Measurements from ENCODE around the gene ITGB2. TPM values are rescaled to one million over a fixed set of nuclear protein-coding genes. Genes with fewer than 3 reads are reported as not detected.

The ITGB2 gene
- polyA plus RNA-seq, 4 donors, result 7.3 to 18.8 (median 13.6) TPM

DNA sequence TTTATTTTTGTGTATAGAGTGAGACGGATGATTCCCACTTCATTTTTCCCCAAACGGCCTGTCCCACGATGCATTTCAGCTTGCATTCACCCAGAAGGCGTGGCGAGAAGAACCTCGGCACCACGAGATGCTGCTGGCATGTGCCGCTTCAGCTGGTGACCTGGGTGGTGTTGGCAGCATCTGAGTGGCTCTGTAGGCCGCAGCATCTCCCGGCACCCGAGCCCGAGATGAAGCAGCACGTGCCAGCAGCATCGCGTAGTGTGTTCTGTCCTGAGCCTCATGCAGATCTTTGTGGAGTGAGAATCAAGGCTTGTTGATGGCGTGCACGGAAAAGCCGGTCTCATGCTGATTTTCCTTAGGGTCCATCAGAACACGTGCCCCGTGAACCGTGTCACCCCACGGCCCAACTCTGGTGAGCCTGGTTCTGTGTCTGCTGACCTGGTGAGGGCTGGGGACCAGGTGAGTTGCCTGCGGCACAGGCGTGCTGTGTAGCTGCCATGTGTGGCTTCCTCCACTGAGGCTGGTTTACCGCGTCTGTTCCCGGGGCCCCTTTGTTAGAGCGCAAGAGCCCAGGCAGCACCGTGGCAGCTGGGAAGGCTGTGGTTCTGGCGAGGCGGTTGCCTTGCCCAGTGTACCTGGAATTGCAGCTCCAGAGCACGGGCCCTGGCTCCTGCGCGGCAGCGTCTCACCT is 35.8 kb upstream of the ITGB2 start:
- DNase-seq (ENCODE audit: low read depth in 4 of 4, low spot score in 3 of 4), result no peak

DNA sequence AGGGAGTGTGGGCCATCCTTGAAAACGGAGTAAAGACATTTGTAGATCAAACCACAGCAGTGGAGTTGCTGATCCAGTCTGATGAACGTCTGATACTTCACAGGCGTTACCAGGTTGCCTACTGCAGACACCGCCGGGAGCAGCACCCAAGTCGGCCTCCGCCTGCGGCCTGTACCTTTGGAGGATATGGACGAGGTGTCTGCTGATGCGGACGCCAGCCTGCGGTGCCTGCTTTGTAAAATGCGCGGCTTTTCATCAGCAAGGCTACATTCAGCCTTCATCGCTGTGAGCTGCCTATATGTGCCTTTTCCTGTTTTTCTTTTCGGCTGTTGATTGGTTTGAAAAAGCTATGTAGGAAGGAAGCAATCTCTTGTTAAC is 35.1 kb upstream of the ITGB2 start:
- DNase-seq (ENCODE audit: low read depth in 4 of 4, low spot score in 3 of 4), result no peak

DNA sequence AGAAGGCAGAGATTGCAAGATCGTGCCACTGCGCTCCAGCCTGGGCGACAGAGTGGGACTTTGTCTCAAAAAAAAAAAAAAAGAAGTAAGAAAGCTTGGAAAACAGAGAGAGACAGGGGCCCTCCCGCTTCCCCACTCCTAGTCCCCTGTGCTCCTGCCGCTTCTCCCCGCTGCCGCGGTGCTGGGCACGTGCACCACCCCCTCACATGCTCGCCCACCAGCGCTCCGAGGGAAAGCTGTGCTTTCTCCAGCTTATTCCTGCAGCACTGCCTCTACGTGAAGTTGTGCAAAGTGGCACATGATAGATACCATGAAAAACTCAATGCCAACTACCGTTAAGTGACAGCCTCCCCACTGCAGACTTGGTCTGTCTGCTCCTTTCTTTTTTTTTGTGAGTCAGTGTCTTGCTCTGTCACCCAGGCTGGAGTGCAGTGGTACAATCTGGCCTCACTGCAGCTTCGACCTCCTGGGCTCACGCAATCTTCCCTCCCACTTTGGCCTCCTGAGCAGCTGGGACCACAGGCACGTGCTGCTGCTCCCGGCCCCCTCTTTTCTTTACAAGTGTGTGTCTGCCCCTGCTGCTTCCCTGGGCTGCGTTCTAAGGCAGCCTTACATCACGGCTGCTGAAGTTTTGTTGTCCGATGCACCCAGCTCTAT is 34.6 kb upstream of the ITGB2 start:
- no peak for DNase-seq (ENCODE audit: low read depth in 4 of 4, low spot score in 3 of 4)

DNA sequence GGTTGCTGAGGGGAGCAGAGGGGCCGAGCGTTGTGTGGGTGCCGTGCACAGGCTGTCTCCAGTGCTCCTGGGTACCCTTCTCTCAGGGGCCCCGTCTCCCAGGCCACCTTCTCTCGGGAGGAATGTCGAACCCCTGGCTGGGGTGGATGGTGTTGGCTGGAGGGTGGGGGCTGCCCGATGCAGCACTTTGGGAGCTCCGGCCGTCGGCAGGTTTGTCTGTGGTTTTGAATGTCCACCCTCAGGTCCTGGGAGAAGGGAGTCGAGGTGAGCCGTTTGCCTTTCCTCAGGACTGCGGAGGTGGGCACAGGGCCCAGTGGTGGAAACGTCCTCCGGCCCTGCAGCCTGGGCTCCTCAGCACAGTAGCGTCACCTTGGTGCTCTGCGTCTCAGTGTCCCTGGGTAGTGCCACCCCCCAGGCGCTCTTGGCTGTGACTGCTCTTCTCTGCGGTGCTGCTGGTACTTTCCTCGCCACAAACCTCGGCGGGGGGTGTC is 33.6 kb upstream of the ITGB2 start:
- no peak for DNase-seq (ENCODE audit: low read depth in 4 of 4, low spot score in 3 of 4)

DNA sequence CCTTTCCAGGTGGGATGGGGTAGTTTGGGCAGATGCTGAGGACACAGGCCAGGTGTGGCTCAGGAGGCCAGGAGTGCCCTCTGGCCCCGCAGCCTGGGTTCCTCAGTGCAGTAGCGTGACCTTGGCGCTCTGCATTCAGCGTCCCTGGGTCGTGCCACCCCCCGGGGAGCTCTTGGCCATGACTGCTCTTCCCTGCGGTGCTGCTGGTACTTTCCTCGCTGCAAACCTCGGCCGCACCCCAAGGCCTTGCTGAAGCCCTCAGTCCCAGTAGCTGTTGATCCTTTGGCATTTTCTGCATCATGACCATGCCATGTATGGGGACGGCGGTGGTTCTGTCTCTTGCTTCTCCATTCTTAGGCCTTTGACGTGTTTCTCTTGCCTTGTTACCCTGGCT is 32.9 kb upstream of the ITGB2 start:
- no peak for DNase-seq (ENCODE audit: low read depth in 4 of 4, low spot score in 3 of 4)

DNA sequence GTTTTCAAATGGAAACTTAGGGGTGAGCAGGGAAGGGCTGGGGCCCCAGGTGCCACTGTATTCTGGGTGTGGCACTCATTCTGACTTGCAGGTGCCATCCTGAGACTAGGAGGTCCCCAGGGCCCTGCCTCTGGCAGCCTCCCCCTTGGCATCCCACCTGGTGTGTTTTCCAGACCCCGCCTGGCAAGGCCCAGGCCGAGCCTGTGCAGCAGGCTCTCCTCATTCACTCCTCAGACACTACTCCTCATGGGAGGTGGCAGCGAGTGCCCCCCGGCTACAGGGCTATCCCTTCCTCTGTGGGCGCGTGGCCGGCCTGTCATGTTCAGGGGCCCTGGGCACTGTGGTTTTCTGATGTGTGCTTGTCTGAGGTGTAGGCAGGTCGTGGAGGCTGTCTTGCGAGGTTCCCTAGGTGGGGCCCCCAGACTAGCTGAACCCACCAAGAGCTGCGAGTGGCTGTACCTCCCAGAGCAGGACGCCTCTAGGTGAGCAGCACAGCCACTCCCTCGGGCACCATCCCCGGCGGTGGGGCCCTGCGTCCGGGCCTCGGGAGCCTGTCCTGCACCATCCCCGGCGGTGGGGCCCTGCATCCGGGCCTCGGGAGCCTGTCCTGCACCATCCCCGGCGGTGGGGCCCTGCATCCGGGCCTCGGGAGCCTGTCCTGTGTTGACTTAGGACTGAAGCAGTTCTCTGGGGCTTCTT is 32.4 kb upstream of the ITGB2 start:
- no peak for DNase-seq (ENCODE audit: low read depth in 4 of 4, low spot score in 3 of 4)

DNA sequence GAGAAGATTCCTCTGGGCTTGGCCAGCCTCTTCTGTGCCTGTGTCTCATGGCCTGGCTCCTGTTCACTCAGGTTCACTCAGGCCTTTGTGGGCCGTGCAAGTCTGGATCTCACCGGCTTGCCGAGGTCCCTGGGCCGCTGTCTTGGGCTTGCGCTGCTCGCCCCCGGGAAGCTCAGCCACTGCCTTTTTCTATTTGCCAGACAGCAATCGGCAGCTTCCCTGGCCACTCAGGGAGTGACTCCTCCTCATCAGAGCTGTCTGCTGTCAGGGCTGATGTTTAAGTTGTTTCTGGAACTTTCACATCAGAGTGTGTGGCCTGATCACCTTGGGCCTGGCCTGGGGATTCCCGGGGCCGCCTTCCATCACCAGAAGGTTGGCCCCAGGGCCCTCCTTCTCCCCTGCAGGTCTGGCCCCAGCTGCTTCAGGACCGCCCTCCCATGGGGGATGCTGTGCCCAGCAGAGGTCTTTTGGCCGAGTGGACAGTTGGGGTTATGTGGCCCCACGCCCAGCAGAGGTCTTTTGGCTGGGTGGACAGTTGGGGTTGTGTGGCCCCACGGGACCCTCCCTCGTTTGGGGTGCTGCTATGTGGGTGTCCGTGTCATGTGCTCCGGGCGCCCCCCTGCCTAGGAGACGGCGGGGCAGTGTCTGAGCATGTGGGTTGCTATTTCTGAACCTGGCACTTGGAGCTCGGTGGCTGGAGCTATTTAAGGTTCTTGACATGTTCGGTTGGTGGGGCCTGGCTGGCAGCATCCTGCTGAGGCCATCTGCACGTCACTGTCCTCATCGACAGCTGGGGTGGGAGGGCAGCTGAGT is 31.6 kb upstream of the ITGB2 start:
- no peak for DNase-seq (ENCODE audit: low read depth in 4 of 4, low spot score in 3 of 4)

DNA sequence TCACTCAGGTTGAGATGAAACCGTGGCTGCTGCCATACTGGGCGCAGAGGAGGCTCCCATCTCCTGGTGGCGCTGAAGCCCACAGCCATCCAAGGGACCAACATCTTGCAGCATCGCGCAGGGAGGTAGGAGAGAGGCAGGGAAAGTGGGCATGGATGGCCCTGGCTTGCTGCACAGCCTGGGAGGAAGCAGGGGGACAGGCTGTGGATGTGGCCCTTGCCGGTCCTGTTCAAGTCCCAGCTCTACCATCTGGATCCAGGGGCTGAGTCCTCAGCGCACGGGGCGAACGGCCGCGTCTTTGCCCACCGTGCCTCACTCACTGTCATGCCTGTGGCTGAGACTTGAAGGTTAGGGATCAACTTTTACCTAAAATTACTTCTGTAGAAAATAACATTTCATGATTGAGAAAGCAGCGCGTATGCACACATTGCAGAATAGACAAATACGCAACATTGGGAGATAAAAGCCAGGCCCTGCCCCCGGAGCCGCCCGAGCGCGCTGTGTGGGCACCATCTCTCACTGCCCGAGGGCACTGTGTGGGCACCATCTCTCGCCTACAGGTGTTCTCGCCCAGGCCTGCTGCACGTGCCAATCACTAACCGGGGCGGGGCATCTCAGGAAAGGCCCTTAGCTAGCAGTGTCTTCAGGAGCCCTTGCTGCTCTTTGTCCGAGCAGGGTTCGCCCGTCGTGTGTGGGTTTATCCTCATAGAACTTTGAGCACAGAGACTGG is 30.7 kb upstream of the ITGB2 start:
- DNase-seq (ENCODE audit: low read depth in 4 of 4, low spot score in 3 of 4), result no peak

DNA sequence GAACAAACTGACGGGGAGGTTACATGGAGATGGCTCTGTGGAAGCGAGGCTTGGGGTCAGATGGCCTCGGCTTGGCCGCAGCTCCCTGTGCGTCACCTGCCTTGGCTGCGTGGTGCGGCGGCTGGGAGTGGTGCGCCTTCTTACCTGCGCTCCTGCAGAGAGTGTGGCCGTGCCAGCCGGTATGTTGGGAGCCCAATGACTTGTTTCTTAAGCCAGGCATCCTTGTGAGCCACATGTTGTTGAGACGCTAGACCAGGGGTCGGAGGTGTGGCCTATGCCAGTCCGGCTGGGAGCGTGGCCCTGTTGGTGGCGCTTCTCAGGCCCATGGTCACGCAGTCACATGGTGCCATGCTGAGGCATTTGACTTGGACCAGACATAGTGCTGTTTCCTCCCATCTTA is 29.7 kb upstream of the ITGB2 start:
- no peak for DNase-seq (ENCODE audit: low read depth in 4 of 4, low spot score in 3 of 4)

DNA sequence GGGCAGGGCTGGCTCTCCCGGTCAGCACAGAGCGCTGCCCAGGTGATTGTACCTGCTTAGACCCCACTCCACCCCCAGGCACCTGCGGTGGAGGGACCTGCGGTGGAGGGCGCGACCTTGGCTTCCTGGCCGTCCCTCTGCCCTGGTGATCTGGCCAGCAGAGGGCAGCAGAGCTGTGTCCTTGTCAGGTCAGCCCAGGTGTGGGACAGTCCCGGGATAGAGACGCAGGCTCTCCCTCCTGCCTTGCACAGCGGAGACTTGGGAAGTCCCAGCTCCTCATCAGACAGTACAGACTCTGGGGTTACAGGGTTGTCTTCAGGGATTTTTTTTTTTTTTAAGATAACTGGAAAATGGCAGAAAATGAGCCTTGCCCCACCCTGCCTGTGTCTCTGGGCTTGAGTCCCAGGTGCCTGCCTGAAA is 29.1 kb upstream of the ITGB2 start:
- DNase-seq (ENCODE audit: low read depth in 4 of 4, low spot score in 3 of 4), result peak in 2 of 4 donors; percentile 51 to 64

DNA sequence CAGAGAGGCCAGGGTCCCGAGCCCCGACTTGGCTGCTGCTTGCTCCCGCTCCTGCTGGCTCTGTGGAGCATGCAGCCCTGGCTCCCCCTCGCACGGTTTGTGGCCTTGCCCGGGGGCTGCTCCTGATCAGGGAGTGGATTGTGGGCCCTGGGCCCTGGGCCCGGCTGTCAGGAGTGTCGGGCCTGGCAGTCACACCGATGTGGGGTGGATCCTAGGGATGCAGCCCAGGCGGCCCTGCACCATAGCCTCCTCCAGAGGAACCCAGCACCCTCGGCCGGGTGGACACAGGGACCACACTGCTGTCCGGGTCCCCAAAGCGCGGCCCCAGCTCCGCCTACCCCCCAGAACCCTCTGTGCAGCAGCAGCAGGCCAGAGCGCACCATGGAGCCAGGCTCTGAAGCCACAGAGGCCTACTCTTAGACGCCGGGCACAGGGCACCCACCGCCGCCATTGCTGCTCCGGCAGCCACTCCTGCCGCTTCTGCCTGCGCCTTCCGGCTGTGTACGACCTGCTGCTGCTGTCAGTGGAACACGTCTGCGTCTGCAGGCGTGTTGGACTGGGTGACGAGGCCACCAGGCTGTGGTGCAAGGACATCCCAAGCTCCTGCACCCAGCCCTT is 28.6 kb upstream of the ITGB2 start:
- no peak for DNase-seq (ENCODE audit: low read depth in 4 of 4, low spot score in 3 of 4)

DNA sequence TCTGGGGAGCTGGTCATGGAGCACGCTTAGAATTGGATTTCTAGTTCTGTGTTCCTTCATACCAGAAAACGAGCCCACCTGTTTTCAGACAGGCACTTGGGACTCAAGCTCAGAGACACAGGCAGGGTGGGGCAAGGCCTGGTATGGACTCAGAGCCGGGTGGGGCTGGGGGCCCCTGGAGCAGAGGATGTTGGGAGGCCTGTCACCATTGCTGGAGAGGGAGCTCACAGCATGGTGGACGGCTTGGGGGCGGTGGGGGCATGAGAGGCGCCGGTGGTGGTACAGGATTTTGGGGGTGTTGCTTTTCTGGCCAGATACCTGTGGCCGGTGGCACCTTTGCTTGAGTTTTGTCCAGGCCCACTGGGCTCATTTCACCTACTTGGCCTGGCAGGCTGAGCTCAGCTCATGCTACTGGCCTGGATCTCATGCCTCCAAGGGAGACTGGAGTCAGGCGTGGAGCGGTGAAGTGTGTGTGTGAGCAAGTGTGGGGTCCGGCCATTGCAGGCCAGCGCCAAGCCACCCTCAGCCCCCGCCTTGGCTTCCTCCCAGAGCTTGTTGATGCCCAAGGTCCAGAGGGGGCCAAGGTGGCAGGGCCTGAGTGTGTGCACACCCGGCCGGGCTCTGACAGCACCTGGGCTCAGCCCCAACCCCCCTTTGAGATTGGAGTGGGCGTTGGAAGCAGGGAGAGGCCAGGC is 27.9 kb upstream of the ITGB2 start:
- DNase-seq (ENCODE audit: low read depth in 4 of 4, low spot score in 3 of 4), result no peak

DNA sequence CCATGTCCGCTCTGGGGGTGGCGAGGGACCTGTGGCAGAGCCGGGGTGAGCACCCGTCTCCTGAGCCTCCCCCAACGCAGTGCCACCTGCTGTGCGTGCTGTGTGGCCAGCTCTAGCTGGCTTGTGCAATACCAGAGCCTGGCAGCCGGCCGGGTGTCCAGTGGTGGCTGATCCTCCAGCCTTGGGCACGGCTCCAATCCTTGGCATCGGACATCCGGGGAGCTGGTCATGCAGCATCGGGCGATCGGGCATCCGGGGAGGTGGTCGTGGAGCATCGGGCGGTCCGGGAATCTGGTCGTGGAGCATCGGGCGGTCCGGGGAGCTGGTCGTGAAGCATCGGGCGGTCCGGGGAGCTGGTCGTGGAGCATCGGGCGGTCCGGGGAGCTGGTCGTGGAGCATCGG is 27.2 kb upstream of the ITGB2 start:
- no peak for DNase-seq (ENCODE audit: low read depth in 4 of 4, low spot score in 3 of 4)

DNA sequence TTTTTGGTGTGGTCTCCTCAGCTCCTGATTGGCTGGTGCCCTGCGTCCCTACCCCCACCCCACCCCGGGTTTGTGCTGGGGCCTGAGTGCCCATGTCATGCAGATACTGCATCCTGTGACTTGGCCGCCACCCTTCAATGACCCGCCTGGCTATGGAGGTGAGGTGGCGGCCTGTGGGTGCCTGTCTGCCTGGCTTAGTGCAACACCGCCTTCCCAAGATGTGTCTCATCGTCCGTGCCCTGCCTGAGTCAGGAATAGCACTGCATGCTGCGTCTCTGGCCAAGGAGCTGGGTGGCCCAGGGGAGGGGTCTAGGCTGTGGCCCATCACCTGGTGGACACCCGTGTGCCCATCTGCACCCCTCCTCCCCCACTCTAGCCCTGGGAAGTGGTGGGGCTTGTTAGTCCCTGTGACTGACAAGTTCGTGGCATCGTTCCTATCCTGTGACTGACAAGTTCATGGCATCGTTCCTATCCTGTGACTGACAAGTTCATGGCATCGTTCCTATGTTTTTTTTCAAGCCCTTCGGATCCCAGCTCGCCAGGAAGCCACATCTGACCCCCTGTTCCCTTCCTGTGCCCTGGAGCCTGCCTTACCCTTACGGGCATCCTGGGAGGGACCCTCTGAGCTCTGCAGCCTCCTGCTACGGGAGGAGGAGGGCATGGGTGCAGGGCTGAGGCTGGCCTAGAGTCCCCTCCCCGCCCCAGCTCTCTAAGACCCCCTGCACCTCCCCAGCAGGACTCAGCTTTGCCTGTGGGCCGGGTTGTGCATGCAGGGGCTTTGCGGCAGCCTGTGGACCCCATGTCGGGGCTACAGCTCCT is 26.6 kb upstream of the ITGB2 start:
- DNase-seq (ENCODE audit: low read depth in 4 of 4, low spot score in 3 of 4), result no peak

DNA sequence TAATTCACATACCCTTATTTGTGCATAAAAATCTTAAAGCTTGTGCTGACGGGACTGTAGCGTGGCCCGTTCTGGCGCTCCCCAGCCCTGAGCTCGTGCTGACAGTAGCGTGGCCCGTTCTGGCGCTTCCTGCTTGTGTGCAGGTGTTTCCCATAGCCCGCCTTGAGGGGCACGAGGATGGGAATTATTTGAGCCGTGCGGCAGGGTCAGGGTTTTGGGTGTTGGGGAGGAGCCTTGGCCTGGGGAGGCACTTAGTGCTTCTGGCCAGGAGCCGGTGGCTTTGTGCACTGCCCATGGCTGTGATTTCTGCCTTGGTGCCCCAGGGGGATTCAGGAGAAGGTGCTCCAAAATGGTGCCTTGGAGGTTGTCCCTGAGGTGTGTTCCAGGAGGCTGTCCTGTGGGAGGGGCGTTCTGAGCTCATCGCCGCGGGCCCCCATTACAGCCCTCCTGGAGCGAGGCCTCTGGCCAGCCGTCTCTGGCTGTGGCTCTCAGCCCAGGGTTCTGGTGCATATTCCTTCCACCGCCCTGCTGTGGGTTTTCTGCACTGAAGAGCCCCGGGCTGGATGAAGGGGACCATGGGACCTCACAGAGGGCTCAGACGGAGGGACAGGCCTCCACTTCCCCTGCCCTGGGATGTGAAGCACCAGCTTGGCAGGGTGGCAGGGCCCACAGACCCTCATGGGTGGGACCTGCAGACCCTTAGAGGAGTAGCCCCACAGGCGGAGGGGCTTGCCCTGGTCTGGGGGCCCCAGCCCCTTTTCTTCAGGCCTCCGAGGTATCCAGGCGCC is 25.7 kb upstream of the ITGB2 start:
- DNase-seq (ENCODE audit: low read depth in 4 of 4, low spot score in 3 of 4), result no peak

DNA sequence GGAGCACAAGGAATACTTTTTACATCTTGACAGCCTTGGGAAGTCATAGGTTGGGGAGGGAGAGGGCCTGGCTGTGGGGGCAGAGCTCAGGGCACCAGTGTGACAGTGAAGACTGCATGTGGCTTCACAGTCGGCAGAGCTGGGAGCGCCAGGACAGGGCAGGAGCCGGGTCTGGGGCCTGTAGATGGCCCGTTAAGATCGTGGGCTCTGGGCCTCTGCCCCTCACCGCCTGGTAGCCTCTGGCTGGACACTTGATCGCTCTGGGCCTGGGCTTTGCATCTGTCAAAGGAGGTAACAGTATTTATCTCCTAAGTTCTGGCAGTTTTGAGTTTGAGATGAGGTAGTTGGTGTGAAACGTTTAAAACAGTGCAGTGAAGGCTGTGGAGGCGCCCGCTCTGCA is 23.9 kb upstream of the ITGB2 start:
- DNase-seq (ENCODE audit: low read depth in 4 of 4, low spot score in 3 of 4), result no peak

DNA sequence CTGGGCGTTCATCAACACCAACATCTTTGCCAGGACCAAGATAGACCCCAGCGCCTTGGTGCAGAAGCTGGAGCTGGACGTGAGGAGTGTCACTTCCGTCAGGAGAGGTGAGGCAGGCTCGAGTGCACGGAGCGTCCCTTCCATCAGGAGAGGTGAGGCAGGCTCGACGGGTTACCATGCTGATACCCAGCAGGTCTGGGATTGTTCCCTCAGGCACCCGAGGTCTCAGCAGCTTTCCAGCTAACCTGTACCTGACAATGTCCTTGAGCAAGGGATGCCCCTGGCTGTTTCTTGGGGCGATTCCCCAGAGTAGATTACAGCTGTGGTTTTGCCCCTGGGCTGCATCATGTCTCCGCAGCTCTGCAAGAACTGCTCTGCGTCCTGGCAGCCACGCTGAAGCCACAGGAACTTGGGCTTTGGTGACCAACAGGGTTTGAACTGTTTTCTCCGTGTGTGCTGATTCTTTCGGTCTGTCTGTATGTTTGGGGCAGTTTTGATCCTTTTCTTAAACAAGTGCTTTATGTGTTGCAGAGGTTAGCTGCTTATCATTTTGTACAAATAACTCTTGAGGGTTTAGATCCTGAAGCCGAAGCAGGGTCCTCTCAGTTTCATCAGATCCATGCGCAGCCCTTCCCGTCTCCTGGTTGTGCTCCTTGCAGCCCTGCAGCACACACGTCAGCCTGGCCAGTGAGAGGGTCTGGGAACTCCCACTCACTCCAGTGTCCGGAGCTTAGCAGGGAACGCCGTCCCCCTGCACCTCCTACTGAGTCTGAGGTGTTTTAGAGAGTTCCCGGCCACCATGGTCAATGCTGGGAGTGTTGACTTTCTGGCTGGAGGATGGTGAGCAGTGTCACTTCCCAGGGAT is 23.2 kb upstream of the ITGB2 start:
- no peak for DNase-seq (ENCODE audit: low read depth in 4 of 4, low spot score in 3 of 4)

Measured in left renal pelvis (tissue), 4 donors.